Natural killer cell (primary cell): Measurements from ENCODE around the gene POFUT2. TPM values are rescaled to one million over a fixed set of nuclear protein-coding genes. Genes with fewer than 3 reads are reported as not detected.

Experiments used
- ATAC-seq, 3 donors: fragments of 150-1000 bp in 2 of 3; fragments of 200-7000 bp in 1 of 3; cut with Tn5 transposase; 1 replicate in 1 of 3; 2 replicates in 2 of 3; pipeline ENCODE4 v1.10.0; 2021; ENCODE audit warnings: mild to moderate bottlenecking in 2 of 3, moderate library complexity in 2 of 3
- DNase-seq, 2 donors: peaks; one replicate each; pipeline versions ENCODE4 v3.0.0 to v3.0.0-alpha.2; 2013 to 2021; ENCODE audit warnings: mixed read lengths in 1 of 2
- H3K27ac ChIP-seq: one replicate; pipeline ENCODE4 v1.5.1; 2013; ENCODE audit warnings: mild to moderate bottlenecking, low read length
- H3K27me3 ChIP-seq: one replicate; pipeline ENCODE4 v1.6.1; 2013; ENCODE audit warnings: low read length; ENCODE audit not compliant: control insufficient read depth, insufficient read depth
- H3K36me3 ChIP-seq: one replicate; pipeline ENCODE4 v1.6.1; 2013; ENCODE audit warnings: low read length; ENCODE audit not compliant: control insufficient read depth, insufficient read depth
- H3K4me1 ChIP-seq: one replicate; pipeline ENCODE4 v1.6.1; 2013; ENCODE audit warnings: low read length; ENCODE audit not compliant: control insufficient read depth, insufficient read depth
- H3K4me3 ChIP-seq: one replicate; pipeline ENCODE4 v1.5.1; 2013; ENCODE audit warnings: low read length
- H3K9me3 ChIP-seq: one replicate; pipeline ENCODE4 v1.6.1; 2013; ENCODE audit warnings: low read length; ENCODE audit not compliant: control insufficient read depth, insufficient read depth
- H3K27ac Mint-ChIP-seq, 2 donors: one replicate each; pipeline ENCODE4 v1.8.0; 2022; ENCODE audit warnings: mild to moderate bottlenecking in 2 of 2, mixed read lengths in 2 of 2, moderate library complexity in 1 of 2
- H3K27me3 Mint-ChIP-seq, 2 donors: one replicate each; pipeline ENCODE4 v1.8.0; 2022; ENCODE audit warnings: low read depth in 2 of 2, mixed read lengths in 2 of 2
- H3K36me3 Mint-ChIP-seq: one replicate; pipeline ENCODE4 v1.8.0; 2022; ENCODE audit warnings: mixed read lengths
- H3K4me1 Mint-ChIP-seq, 2 donors: one replicate each; pipeline ENCODE4 v1.8.0; 2022; ENCODE audit warnings: mixed read lengths in 2 of 2
- H3K4me3 Mint-ChIP-seq: one replicate; pipeline ENCODE4 v1.8.0; 2022; ENCODE audit warnings: mild to moderate bottlenecking, moderate library complexity, mixed read lengths
- H3K9me3 Mint-ChIP-seq, 2 donors: one replicate each; pipeline ENCODE4 v1.8.0; 2022; ENCODE audit warnings: mixed read lengths in 2 of 2
- CTCF ChIP-seq: fragments of 200-600 bp; IDR thresholded peaks from one replicate; pipeline ENCODE4 v1.8.0; 2022; ENCODE audit warnings: antibody characterized with exemption
- WGBS: methylation state at CpG from one replicate; pipeline ENCODE4 v1.1.7; 2013; ENCODE audit warnings: missing lambda C conversion rate; ENCODE audit not compliant: insufficient coverage; 5-methylcytosine and 5-hydroxymethylcytosine counted together
- intact Hi-C: fragments of 100-400 bp; cut with micrococcal nuclease; formaldehyde crosslinking; loops from one replicate; pipeline ENCODE4 v1.14.2; 2022
- total RNA-seq, 4 donors: library from RNA; stranded (reverse); fragments of 120-200 nt in 1 of 4; gene quantifications; one replicate each; pipeline versions ENCODE4 v1.2.3 to v1.2.4, GENCODE V29; 2013 to 2022

POFUT2 gene
- total RNA-seq, 3 donors from 2014 or later (not counting 1 experiment from before 2014, with no cell fraction given), result 41.4 to 46.0 (median 43.3) TPM

DNA sequence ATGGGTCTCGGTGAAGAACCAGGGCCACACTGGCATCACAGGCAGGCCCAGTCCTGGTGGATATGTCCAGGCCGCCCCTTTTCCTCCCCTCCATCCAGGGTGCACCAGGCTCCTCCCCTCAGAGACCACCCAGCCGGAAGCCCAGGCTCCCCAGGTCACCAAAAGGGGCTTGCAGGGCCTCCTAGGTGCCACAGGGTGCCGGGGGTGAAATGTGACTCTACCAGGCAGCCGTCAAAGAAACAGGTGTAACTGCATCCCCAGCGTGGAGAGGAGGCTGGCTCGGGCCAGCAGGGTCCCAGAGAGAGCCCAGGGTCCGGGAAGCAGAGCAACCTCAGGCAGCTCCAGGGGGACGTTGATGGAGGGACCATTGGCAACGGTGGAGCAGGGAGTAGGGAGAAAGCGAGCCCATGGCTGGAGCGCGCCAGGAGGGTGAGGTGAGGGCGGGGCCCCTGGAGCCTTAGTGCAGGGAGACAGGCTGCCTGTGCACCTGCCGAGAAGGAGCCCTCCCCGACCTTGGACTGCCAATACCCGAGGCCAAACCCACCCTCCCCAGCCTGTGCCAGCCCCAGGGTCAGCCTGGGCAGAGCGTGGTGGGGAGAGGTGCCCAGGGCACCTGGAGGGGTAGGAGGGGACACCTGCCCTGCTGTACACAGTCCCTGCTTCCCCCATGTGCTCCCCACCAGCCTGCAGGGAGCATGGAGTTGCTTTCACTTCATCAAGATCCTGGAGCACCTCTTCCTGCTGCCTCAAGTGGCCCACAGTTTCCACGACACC is 48.3 kb upstream of the POFUT2 start:
- H3K36me3 Mint-ChIP-seq, result no peaks in the 10 kb centered on the region
- DNase-seq, result no peak
- intact Hi-C loops, result no loop called here

GRCh38 chr21:45335151-45335760 is 47.6 kb upstream of the POFUT2 start:
- Mint-ChIP-seq H3K9me3 (no peaks in the 10 kb centered on the region), H3K36me3 (no peaks in the 10 kb centered on the region), H3K27me3 (no peaks in the 10 kb centered on the region), H3K27ac (no peak overlapping the region), H3K4me3 (no peak overlapping the region), H3K4me1 (no peaks in the 10 kb centered on the region)
- H3K27me3 ChIP-seq, result no peaks in the 10 kb centered on the region
- H3K36me3 ChIP-seq, result no peaks in the 10 kb centered on the region
- no peaks in the 10 kb centered on the region for H3K9me3 ChIP-seq
- no peaks in the 10 kb centered on the region for H3K4me1 ChIP-seq
- no peak for TF ChIP-seq CTCF
- DNase-seq (no peak), ATAC-seq (no peak)
- no peak overlapping the region for H3K27ac ChIP-seq
- H3K4me3 ChIP-seq, result no peak overlapping the region
- intact Hi-C loops, result no loop called here
- 89% methylated on average over 9 of the region's 14 CpGs for WGBS

More for the DNA sequence above, 48.3 kb upstream of the POFUT2 start:
- Histone ChIP-seq H3K27ac (no peak overlapping the region), H3K36me3 (no peaks in the 10 kb centered on the region), H3K4me3 (no peak overlapping the region), H3K9me3 (no peaks in the 10 kb centered on the region), H3K4me1 (no peaks in the 10 kb centered on the region), H3K27me3 (no peaks in the 10 kb centered on the region)
- peak in 1 of 3 donors; percentile 12 for ATAC-seq
- Mint-ChIP-seq H3K4me3 (no peak overlapping the region), H3K27ac (no peak overlapping the region), H3K4me1 (no peaks in the 10 kb centered on the region), H3K9me3 (peaks cover 2 to 3% of the 10 kb centered on the region in 2 donors), H3K27me3 (peaks cover 0 to 3% of the 10 kb centered on the region in 2 donors)
- no peak for TF ChIP-seq CTCF
- WGBS, result 86% methylated on average over 18 of the region's 19 CpGs

DNA sequence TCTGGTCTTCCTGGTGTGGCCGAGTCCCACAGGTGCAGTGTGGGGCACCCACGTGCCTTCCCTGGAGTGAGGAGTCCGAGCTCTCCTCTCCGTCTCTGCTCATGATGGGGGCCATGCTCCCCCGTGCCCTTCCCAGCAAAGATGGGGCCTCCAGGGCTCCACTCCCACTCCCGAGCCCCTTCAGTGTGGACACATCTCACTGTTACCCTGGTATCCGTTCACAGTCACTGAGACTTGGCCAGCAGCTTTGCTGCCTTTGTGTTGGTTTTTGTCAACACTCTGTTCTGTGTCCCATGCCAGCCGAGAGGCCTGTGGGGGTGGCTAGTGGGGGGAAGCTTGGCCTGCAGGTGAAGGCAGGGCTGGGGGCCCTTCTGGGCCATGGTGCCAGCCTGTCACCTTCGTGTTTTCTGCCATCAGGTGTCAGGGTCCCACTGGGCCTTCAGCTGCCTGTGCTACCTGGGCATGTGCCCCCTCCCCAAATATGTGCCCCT is 46.9 kb upstream of the POFUT2 start:
- Mint-ChIP-seq H3K27ac (no peak overlapping the region), H3K36me3 (no peaks in the 10 kb centered on the region), H3K4me1 (no peaks in the 10 kb centered on the region), H3K27me3 (no peaks in the 10 kb centered on the region), H3K4me3 (no peak overlapping the region), H3K9me3 (no peaks in the 10 kb centered on the region)
- intact Hi-C loops, result no loop called here
- H3K4me1 ChIP-seq, result no peaks in the 10 kb centered on the region
- H3K9me3 ChIP-seq, result no peaks in the 10 kb centered on the region
- TF ChIP-seq CTCF, result no peak
- H3K27ac ChIP-seq, result no peak overlapping the region
- ATAC-seq (no peak), DNase-seq (no peak)
- WGBS, result 87% methylated on average over 9 of the region's 9 CpGs
- H3K27me3 ChIP-seq, result no peaks in the 10 kb centered on the region
- no peaks in the 10 kb centered on the region for H3K36me3 ChIP-seq
- no peak overlapping the region for H3K4me3 ChIP-seq
